C4-2B (cell line): Measurements from ENCODE around the gene USP7.

Experiments used
- H3K27ac ChIP-seq: fragments of 450-650 bp; 2 replicates; pipeline ENCODE4 v1.5.1; 2017
- CTCF ChIP-seq: fragments of 450-650 bp; conservative IDR thresholded peaks from 2 replicates; pipeline ENCODE4 v1.5.1; 2017; ENCODE audit warnings: mild to moderate bottlenecking
- ZFX ChIP-seq: fragments of 450-650 bp; IDR thresholded peaks from 2 replicates; pipeline ENCODE4 v1.6.1; 2017

The USP7 gene

DNA sequence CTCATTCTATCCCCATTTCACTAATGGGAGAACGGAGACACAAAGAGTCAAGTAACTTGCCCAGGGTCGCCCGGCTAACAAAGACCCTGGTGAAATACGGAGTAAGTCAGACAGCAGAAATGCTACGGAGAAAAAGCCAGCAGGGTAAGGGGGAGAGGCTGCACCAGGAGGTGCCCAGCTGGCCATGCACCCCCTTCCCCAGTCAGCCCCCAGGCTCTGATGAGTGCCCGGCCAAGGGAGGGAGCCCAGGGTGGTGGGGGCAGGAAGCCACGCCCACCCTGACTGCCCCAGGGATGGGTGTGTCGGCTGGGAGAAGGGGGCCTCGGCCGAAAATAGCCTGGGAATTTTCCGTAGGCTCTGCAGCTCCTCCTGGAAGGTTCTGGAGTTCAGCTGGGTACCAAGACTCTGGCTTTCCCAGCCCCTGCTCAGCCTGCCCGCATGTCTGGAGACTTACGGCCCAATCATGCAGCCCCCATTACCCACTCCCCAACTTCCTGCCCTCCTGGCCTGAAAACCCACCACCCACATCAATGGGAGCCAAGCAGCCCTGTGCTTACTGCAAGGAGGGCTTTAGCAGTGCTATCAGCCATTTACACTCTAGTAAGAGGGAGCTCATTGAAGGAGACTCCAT is 99.1 kb downstream of the USP7 start:
- no peak overlapping the region for H3K27ac ChIP-seq
- no peak for TF ChIP-seq ZFX

DNA sequence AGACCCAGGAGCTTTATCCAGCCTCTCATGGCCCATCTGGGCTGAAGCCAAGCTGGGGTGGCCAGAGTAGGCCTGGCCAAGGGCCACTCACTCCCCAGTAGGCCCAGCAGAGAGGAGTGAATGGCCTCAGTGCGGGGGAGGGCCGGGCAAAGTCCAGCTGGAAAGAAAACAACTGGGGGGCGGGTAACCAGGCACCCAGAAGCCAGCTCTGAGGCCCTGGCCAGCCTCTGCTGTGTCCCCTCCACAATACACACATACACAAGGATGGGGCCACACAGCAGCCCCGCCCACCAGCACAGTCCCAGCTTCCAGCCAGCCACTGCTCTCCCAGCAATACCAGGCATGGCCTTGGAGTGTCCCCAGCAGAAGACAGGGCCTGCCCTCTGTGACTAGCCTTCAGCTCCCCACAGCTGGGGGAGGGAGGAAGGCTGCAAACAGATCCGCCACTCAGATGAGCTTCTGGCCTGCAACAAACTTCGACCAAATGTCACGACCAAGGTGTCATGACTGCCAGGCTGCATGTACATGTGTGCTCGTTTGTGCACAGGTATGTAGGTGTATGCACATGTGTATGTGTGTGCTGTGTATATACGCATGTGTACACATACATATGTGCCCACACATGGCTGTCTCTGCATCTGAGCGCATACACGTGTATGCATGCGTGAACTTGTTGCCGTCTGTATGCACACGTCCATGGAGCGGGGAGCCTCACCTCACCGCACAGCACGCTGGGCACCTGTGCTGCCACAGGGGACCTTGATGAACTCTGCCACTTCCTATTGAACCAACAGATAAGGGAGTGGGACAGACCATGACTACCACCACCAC is 99.9 kb downstream of the USP7 start:
- TF ChIP-seq ZFX (no peak), CTCF (no peak)
- peak overlapping the region; percentile 4; the same call in 1 of the 2 replicates for H3K27ac ChIP-seq

- TF ChIP-seq CTCF: no peak
- TF ChIP-seq ZFX: no peak
- no peak overlapping the region for H3K27ac ChIP-seq
Observed at GRCh38 chr16:8862309-8863130, 101.2 kb downstream of the USP7 start.

- TF ChIP-seq CTCF (no peak), ZFX (no peak)
Observed at GRCh38 chr16:8861563-8862308, 102.0 kb downstream of the USP7 start.

GRCh38 chr16:8859913-8860881 is 103.5 kb downstream of the USP7 start:
- TF ChIP-seq CTCF (no peak), ZFX (no peak)
- no peak overlapping the region for H3K27ac ChIP-seq

More at GRCh38 chr16:8861563-8862308, 102.0 kb downstream of the USP7 start:
- H3K27ac ChIP-seq: no peak overlapping the region

DNA sequence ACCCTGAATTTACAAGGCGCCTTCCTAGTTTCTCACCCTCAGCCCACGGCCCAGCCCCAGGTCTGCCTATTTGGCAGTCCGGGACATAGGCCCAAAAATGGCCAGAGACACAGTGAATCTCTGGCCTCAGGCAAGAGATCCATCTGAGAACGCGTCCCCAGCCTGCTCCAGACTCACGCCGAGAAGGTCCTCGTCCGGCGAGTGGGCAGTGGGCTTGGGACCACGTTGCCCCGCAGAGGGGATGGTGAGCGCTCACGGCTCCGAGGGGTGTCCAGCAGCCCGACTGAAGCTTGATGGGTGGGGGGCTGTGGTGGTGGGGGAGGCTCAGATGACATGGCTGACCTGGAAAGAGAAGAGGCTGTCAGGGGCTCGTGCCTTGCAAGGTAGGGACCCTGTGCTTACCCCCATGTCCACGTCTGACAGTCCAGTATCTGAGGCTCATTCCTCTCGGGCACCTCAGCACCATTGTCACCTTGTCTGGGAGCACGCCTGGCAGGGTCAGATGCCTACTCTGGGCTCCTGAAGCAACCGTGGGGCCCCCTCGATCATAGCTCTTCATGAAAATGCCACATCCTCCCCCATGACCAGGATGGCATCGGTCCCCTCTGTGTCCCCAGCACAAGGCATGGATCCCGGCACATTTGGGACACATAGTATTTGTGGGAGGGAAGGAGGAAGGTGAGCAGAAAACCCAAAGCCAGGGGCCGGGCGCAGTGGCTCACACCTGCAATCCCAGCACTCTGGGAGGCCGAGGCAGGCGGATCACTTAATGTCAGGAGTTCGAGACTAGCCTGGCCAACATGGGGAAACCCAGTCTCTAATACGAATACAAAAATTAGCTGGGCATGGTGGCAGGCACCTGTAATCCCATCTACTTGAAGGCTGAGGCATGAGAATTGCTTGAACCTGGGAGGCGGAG is 104.5 kb downstream of the USP7 start:
- TF ChIP-seq CTCF (no peak), ZFX (no peak)
- H3K27ac ChIP-seq: no peak overlapping the region
